Testis (tissue), 3 donors: ENCODE data around the gene ANKS1B. TPM values are rescaled to one million over a fixed set of nuclear protein-coding genes. Genes with fewer than 3 reads are reported as not detected.

ENCODE experiments used
- DNase-seq: peaks from one replicate; pipeline ENCODE4 v3.0.0-alpha.2; 2019
- H3K27ac ChIP-seq, 2 donors: fragments of 200-600 bp; sonication (generic); one replicate each; pipeline ENCODE4 v1.5.1; 2019
- H3K27me3 ChIP-seq: fragments of 200-600 bp; sonication (generic); one replicate; pipeline ENCODE4 v1.5.1; 2019
- H3K36me3 ChIP-seq: fragments of 200-600 bp; sonication (generic); one replicate; pipeline ENCODE4 v1.5.1; 2017; ENCODE audit warnings: low read depth; ENCODE audit errors: missing control alignments
- H3K4me1 ChIP-seq: fragments of 200-600 bp; sonication (generic); one replicate; pipeline ENCODE4 v1.5.1; 2019
- H3K4me3 ChIP-seq, 2 donors: fragments of 200-600 bp; sonication (generic); one replicate each; pipeline ENCODE4 v1.5.1; 2017 to 2019
- H3K9me3 ChIP-seq: fragments of 200-600 bp; sonication (generic); one replicate; pipeline ENCODE4 v1.5.1; 2017
- CTCF ChIP-seq, 3 experiments: fragments of 450-650 bp in 2 of 3; fragments of 200-600 bp in 1 of 3; sonication (generic) in 1 of 3; IDR thresholded peaks; one replicate each; pipeline ENCODE4 v1.5.1; 2016 to 2019; ENCODE audit warnings: antibody characterized with exemption in 3 of 3, mild to moderate bottlenecking in 2 of 3, moderate library complexity in 1 of 3
- POLR2A ChIP-seq: fragments of 450-650 bp; IDR thresholded peaks from one replicate; pipeline ENCODE4 v1.6.1; 2017; ENCODE audit warnings: antibody characterized with exemption, mild to moderate bottlenecking, moderate library complexity
- WGBS, 2 donors: methylation state at CpG; one replicate each; pipeline ENCODE4 v1.1.5; 2018; 5-methylcytosine and 5-hydroxymethylcytosine counted together
- intact Hi-C: fragments of 100-400 bp; cut with DNase I; formaldehyde crosslinking; loops from one replicate; pipeline ENCODE4 v1.15.1; 2023; ENCODE audit warnings: low total_unique reads
- polyA plus RNA-seq: library from polyadenylated mRNA; stranded (reverse); fragments of 350-450 nt; fragmentation: Illumina TruSeq; extraction: RNeasy Lipid Tissue Mini Kit (QIAGEN cat#74804); gene quantifications from one replicate; pipeline ENCODE4 v1.2.3, GENCODE V29; 2014; ENCODE audit warnings: low read depth, low replicate concordance; ENCODE audit not compliant: insufficient read depth
- total RNA-seq, 2 donors: library from RNA; depleted of rRNA; stranded (reverse); fragments of >200 nt; gene quantifications; one replicate each; pipeline ENCODE4 v1.2.3, GENCODE V29; 2016

The ANKS1B gene
- total and polyA plus RNA-seq, 3 donors from 2014 or later, result 26.8 to 58.2 (median 30.9) TPM

GRCh38 chr12:99374023-99374422, 610.7 kb downstream of the ANKS1B start:
- TF ChIP-seq CTCF (IDR thresholded peaks at IDR 0.05) (no peak), POLR2A (no peak)
- no peak overlapping the region for H3K4me3 ChIP-seq
- DNase-seq, result no peak
- WGBS, 2 donors, result 80 to 90% methylated on average over 1 of the region's 1 CpG
- no peaks in the 10 kb centered on the region for H3K36me3 ChIP-seq
- H3K27ac ChIP-seq, result no peak overlapping the region
- intact Hi-C loops, result no loop called here
- H3K9me3 ChIP-seq, result no peaks in the 10 kb centered on the region
- no peaks in the 10 kb centered on the region for H3K27me3 ChIP-seq
- no peaks in the 10 kb centered on the region for H3K4me1 ChIP-seq

GRCh38 chr12:99372257-99372920, 612.3 kb downstream of the ANKS1B start:
- Histone ChIP-seq H3K4me3 (no peak overlapping the region), H3K36me3 (no peaks in the 10 kb centered on the region), H3K27ac (no peak overlapping the region), H3K9me3 (no peaks in the 10 kb centered on the region), H3K4me1 (no peaks in the 10 kb centered on the region), H3K27me3 (no peaks in the 10 kb centered on the region)
- intact Hi-C loops, result no loop called here
- TF ChIP-seq POLR2A, result no peak
- no peak for TF ChIP-seq CTCF (IDR thresholded peaks at IDR 0.05)
- no peak for DNase-seq
- WGBS, 2 donors, result 16 to 28% methylated on average over 3 of the region's 3 CpGs

GRCh38 chr12:99370421-99371138, 614.2 kb downstream of the ANKS1B start:
- Histone ChIP-seq H3K36me3 (no peaks in the 10 kb centered on the region), H3K4me3 (no peak overlapping the region), H3K9me3 (no peaks in the 10 kb centered on the region), H3K27ac (no peak overlapping the region), H3K27me3 (no peaks in the 10 kb centered on the region), H3K4me1 (no peaks in the 10 kb centered on the region)
- TF ChIP-seq CTCF (IDR thresholded peaks at IDR 0.05) (no peak), POLR2A (no peak)
- intact Hi-C loops, result no loop called here
- no peak for DNase-seq
- WGBS, 2 donors, result 90 to 91% methylated on average over 1 of the region's 1 CpG

- Histone ChIP-seq H3K36me3 (no peaks in the 10 kb centered on the region), H3K27me3 (no peaks in the 10 kb centered on the region), H3K4me1 (no peaks in the 10 kb centered on the region), H3K9me3 (no peaks in the 10 kb centered on the region), H3K4me3 (no peak overlapping the region), H3K27ac (no peak overlapping the region)
- 95 to 97% methylated on average over 3 of the region's 3 CpGs for WGBS, 2 donors
- intact Hi-C loops, result no loop called here
- no peak for DNase-seq
- TF ChIP-seq POLR2A (no peak), CTCF (IDR thresholded peaks at IDR 0.05) (no peak)
Observed at GRCh38 chr12:99367181-99367580, 617.6 kb downstream of the ANKS1B start.
